H9 (cell line): ENCODE results near the gene SPEN. TPM values are rescaled to one million over a fixed set of nuclear protein-coding genes. Genes with fewer than 3 reads are reported as not detected.
A peak's percentile ranks its signal among the peaks of the same experiment; 100 is the strongest.

Experiments used
- DNase-seq: peaks from one replicate; pipeline ENCODE4 v3.0.0-alpha.2; 2017
- H2AFZ ChIP-seq: one replicate; pipeline ENCODE4 v1.6.1; 2013; ENCODE audit warnings: mild to moderate bottlenecking, low read length, control low read depth, moderate library complexity
- H2AK5ac ChIP-seq: 2 replicates; pipeline ENCODE4 v1.6.1; 2013; ENCODE audit warnings: low read length, control low read depth, mixed read lengths; ENCODE audit not compliant: insufficient read length
- H2BK120ac ChIP-seq: one replicate; pipeline ENCODE4 v1.6.1; 2013; ENCODE audit warnings: low read depth, mild to moderate bottlenecking, low read length, control low read depth, inconsistent platforms; ENCODE audit not compliant: poor library complexity, severe bottlenecking
- H2BK12ac ChIP-seq: 2 replicates; pipeline ENCODE4 v1.6.1; 2013; ENCODE audit warnings: low read length, control low read depth, mixed read lengths, low read depth; ENCODE audit not compliant: insufficient read length
- H2BK15ac ChIP-seq: 2 replicates; pipeline ENCODE4 v1.6.1; 2013; ENCODE audit warnings: low read depth, low read length, control low read depth
- H2BK20ac ChIP-seq: one replicate; pipeline ENCODE4 v1.6.1; 2013; ENCODE audit warnings: low read depth, mild to moderate bottlenecking, low read length, control low read depth, inconsistent platforms; ENCODE audit not compliant: poor library complexity, severe bottlenecking
- H2BK5ac ChIP-seq: 2 replicates; pipeline ENCODE4 v1.6.1; 2013; ENCODE audit warnings: low read length, control low read depth, mixed read lengths; ENCODE audit not compliant: insufficient read length
- H3K14ac ChIP-seq: 2 replicates; pipeline ENCODE4 v1.6.1; 2013; ENCODE audit warnings: low read length, control low read depth; ENCODE audit not compliant: insufficient read depth
- H3K18ac ChIP-seq: 2 replicates; pipeline ENCODE4 v1.6.1; 2013; ENCODE audit warnings: low read depth, mild to moderate bottlenecking, mixed read lengths, low read length, control low read depth; ENCODE audit not compliant: insufficient read length
- H3K23ac ChIP-seq: 2 replicates; pipeline ENCODE4 v1.6.1; 2013; ENCODE audit warnings: low read length, control low read depth, mixed read lengths, low read depth; ENCODE audit not compliant: insufficient read length
- H3K23me2 ChIP-seq: 2 replicates; pipeline ENCODE4 v1.6.1; 2013; ENCODE audit warnings: low read depth, mild to moderate bottlenecking, mixed read lengths, low read length, control low read depth; ENCODE audit not compliant: insufficient read length, poor library complexity, severe bottlenecking
- H3K27ac ChIP-seq: 2 replicates; pipeline ENCODE4 v1.5.1; 2013; ENCODE audit warnings: low read length, control low read depth, mixed read lengths, low read depth; ENCODE audit not compliant: insufficient read length
- H3K27me3 ChIP-seq: 2 replicates; pipeline ENCODE4 v1.6.1; 2013; ENCODE audit warnings: low read length, control low read depth, inconsistent platforms; ENCODE audit not compliant: insufficient read depth
- H3K4ac ChIP-seq: 2 replicates; pipeline ENCODE4 v1.6.1; 2013; ENCODE audit warnings: low read depth, mild to moderate bottlenecking, control low read depth, inconsistent platforms, low read length, moderate library complexity
- H3K4me1 ChIP-seq: 2 replicates; pipeline ENCODE4 v1.6.1; 2013; ENCODE audit warnings: low read length, control low read depth, inconsistent platforms; ENCODE audit not compliant: insufficient read depth
- H3K4me2 ChIP-seq: 2 replicates; pipeline ENCODE4 v1.6.1; 2013; ENCODE audit warnings: low read length, control low read depth, mixed read lengths; ENCODE audit not compliant: insufficient read length, insufficient read depth
- H3K56ac ChIP-seq: 2 replicates; pipeline ENCODE4 v1.6.1; 2013; ENCODE audit warnings: low read depth, mild to moderate bottlenecking, mixed read lengths, low read length, control low read depth; ENCODE audit not compliant: insufficient read length
- H3K79me1 ChIP-seq: 2 replicates; pipeline ENCODE4 v1.6.1; 2013; ENCODE audit warnings: low read depth, mild to moderate bottlenecking, moderate library complexity, low read length, control low read depth, inconsistent platforms; ENCODE audit not compliant: insufficient read depth, poor library complexity, severe bottlenecking
- H3K79me2 ChIP-seq: 2 replicates; pipeline ENCODE4 v1.6.1; 2013; ENCODE audit warnings: low read length, control low read depth, inconsistent platforms; ENCODE audit not compliant: insufficient read depth
- H3K9ac ChIP-seq: 2 replicates; pipeline ENCODE4 v1.6.1; 2013; ENCODE audit warnings: low read length, control low read depth, mixed read lengths; ENCODE audit not compliant: insufficient read length; ENCODE audit errors: extremely low read depth
- H3K9me3 ChIP-seq: one replicate; pipeline ENCODE4 v1.6.1; 2013; ENCODE audit warnings: low read depth, low read length, inconsistent platforms; ENCODE audit not compliant: control insufficient read depth
- H3T11ph ChIP-seq: one replicate; pipeline ENCODE4 v1.6.1; 2013; ENCODE audit warnings: mild to moderate bottlenecking, low read length, control low read depth, inconsistent platforms
- H4K20me1 ChIP-seq: one replicate; pipeline ENCODE4 v1.6.1; 2013; ENCODE audit not compliant: control insufficient read depth, insufficient read length, insufficient read depth
- H4K5ac ChIP-seq: 2 replicates; pipeline ENCODE4 v1.6.1; 2013; ENCODE audit warnings: low read depth, mild to moderate bottlenecking, mixed read lengths, low read length, control low read depth; ENCODE audit not compliant: insufficient read length
- H4K8ac ChIP-seq: replicated peaks from 2 replicates; pipeline ENCODE4 v1.6.1; 2013; ENCODE audit warnings: low read length, control low read depth, mixed read lengths, low read depth; ENCODE audit not compliant: insufficient read length
- H4K91ac ChIP-seq: 2 replicates; pipeline ENCODE4 v1.6.1; 2013; ENCODE audit warnings: low read depth, mild to moderate bottlenecking, moderate library complexity, mixed read lengths, low read length, control low read depth; ENCODE audit not compliant: insufficient read length
- H3K27ac Mint-ChIP-seq, 3 experiments: 2 replicates in 2 of 3; 3 replicates in 1 of 3; pipeline ENCODE4 v1.8.0; 2020 to 2021; ENCODE audit warnings: mixed read lengths in 3 of 3, mild to moderate bottlenecking in 1 of 3, moderate library complexity in 1 of 3
- H3K27me3 Mint-ChIP-seq: 2 replicates; pipeline ENCODE4 v1.8.0; 2021; ENCODE audit warnings: low read depth, mild to moderate bottlenecking, moderate library complexity, mixed read lengths
- H3K36me3 Mint-ChIP-seq, 3 experiments: 2 replicates in 2 of 3; 3 replicates in 1 of 3; pipeline ENCODE4 v1.8.0; 2020 to 2021; ENCODE audit warnings: low read depth in 3 of 3, mixed read lengths in 3 of 3; ENCODE audit not compliant: insufficient read depth in 1 of 3
- H3K4me1 Mint-ChIP-seq, 2 experiments: 2 replicates each; pipeline ENCODE4 v1.8.0; 2020; ENCODE audit warnings: mixed read lengths in 2 of 2
- H3K4me3 Mint-ChIP-seq, 2 experiments: 2 replicates in 1 of 2; 3 replicates in 1 of 2; pipeline ENCODE4 v1.8.0; 2020 to 2021; ENCODE audit warnings: mild to moderate bottlenecking in 2 of 2, mixed read lengths in 2 of 2, moderate library complexity in 1 of 2
- H3K9me3 Mint-ChIP-seq, 2 experiments: 2 replicates in 1 of 2; 3 replicates in 1 of 2; pipeline ENCODE4 v1.8.0; 2020; ENCODE audit warnings: mild to moderate bottlenecking in 2 of 2, mixed read lengths in 2 of 2, moderate library complexity in 1 of 2
- WGBS: extraction: QIAGEN DNeasy Blood & Tissue Kit; methylation state at CpG from one replicate; pipeline ENCODE4 v1.1.7; 2013; ENCODE audit warnings: missing lambda C conversion rate, low lambda C conversion rate, mixed read lengths; ENCODE audit not compliant: insufficient read length; ENCODE audit errors: extremely low coverage; 5-methylcytosine and 5-hydroxymethylcytosine counted together
- total RNA-seq: library from RNA; stranded (reverse); gene quantifications from 2 replicates; pipeline ENCODE4 v1.2.1, GENCODE V29; 2021
- TF ChIP-seq, protein P1 (sequence below): fragments of 200-600 bp; sonication (generic); conservative IDR thresholded peaks from 3 replicates; pipeline ENCODE4 v1.8.0; 2021; ENCODE audit warnings: antibody characterized with exemption, mild to moderate bottlenecking

Gene SPEN
- total RNA-seq, 1 experiment from 2014 or later: 59.6 TPM

DNA sequence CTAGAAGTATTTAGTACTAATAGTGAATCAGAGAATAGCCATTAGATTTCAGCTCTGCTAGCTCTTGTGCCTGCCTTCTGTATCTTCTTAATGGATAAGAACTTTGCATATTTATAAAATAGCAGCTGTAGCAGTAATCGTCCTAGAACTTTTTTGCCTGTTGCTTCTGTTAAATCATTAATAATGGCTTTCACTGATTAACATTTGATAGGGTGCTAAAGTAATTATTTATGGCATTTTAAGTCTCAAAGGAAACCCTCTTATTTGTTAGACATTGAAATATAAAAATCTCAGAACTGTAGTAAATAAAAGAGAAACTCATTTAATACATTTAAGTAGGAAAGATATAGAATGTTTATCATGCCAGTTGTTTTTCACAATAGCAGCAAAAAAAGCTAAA, 27.0 kb downstream of the SPEN start:
- Histone ChIP-seq H4K20me1 (no peaks in the 10 kb centered on the region), H2BK5ac (no peak overlapping the region), H2AFZ (no peak overlapping the region), H2BK15ac (no peak overlapping the region), H2BK20ac (no peak overlapping the region), H3K4me2 (no peak overlapping the region), H3K4me1 (no peaks in the 10 kb centered on the region), H3K9me3 (no peaks in the 10 kb centered on the region), H3K4ac (no peak overlapping the region), H3K23ac (no peak overlapping the region), H4K91ac (no peak overlapping the region), H3K56ac (no peak overlapping the region), H4K5ac (no peak overlapping the region), H2BK12ac (no peak overlapping the region), H4K8ac (no peak overlapping the region), H3T11ph (no peak overlapping the region), H3K79me2 (peaks cover 8% of the 10 kb centered on the region; the same call in 1 of the 2 replicates), H3K23me2 (no peaks in the 10 kb centered on the region), H3K18ac (no peak overlapping the region), H3K9ac (no peak overlapping the region), H3K27me3 (no peaks in the 10 kb centered on the region), H3K14ac (no peak overlapping the region), H3K79me1 (peaks cover 14% of the 10 kb centered on the region), H2AK5ac (no peak overlapping the region), H3K27ac (no peak overlapping the region), H2BK120ac (no peak overlapping the region)
- Mint-ChIP-seq H3K36me3 (peaks cover 3 to 23% (median 22%) of the 10 kb centered on the region in 3 experiments; a peak in 5 of 7 replicates), H3K4me1 (peaks cover 10 to 19% of the 10 kb centered on the region in 2 experiments), H3K27me3 (no peaks in the 10 kb centered on the region), H3K9me3 (0 out of 5 replicates have a peak, but pooled peaks cover 0 to 3% of the 10 kb centered on the region in 2 experiments), H3K27ac (peak overlapping the region in 1 of 3 experiments; percentile 40; a peak in 1 of 7 replicates), H3K4me3 (no peak overlapping the region)
- no CpG with 5 or more reads among the region's 1 CpG for WGBS
- no peak for DNase-seq
- TF ChIP-seq, protein P1, sequence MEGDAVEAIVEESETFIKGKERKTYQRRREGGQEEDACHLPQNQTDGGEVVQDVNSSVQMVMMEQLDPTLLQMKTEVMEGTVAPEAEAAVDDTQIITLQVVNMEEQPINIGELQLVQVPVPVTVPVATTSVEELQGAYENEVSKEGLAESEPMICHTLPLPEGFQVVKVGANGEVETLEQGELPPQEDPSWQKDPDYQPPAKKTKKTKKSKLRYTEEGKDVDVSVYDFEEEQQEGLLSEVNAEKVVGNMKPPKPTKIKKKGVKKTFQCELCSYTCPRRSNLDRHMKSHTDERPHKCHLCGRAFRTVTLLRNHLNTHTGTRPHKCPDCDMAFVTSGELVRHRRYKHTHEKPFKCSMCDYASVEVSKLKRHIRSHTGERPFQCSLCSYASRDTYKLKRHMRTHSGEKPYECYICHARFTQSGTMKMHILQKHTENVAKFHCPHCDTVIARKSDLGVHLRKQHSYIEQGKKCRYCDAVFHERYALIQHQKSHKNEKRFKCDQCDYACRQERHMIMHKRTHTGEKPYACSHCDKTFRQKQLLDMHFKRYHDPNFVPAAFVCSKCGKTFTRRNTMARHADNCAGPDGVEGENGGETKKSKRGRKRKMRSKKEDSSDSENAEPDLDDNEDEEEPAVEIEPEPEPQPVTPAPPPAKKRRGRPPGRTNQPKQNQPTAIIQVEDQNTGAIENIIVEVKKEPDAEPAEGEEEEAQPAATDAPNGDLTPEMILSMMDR: no peak
